GM21619 (cell line): Measurements from ENCODE around the gene KRT73.

Experiments
- ATAC-seq: cut with Tn5 transposase; IDR thresholded peaks from one replicate; pipeline ENCODE4 v1.9.1; 2021; ENCODE audit not compliant: unreplicated experiment

The KRT73 gene

DNA sequence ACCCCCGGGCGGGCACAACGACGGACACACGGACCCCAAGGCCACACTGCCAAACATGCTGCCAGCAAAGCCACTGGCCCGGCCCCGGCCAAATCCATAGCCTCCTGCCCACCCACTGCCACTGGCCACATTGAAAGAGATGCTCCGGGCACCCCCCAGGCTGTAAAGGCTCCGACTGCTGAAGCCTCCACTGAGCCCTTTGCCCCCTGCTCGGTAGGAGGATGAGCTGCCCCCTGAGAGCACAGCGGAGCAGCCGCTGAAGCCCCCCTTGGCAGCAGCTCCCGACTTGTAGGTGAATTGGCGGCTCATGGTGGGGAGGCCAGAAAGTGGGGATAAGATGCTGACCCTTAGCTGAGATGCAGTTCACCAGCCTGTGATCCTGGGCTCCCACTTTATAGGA is at the start of gene KRT73:
KRT73 (minus strand) TSS at position 344 of the 400 bp plus-strand sequence; CDS start at position 309, 35 bp downstream.
- no peak for ATAC-seq

DNA sequence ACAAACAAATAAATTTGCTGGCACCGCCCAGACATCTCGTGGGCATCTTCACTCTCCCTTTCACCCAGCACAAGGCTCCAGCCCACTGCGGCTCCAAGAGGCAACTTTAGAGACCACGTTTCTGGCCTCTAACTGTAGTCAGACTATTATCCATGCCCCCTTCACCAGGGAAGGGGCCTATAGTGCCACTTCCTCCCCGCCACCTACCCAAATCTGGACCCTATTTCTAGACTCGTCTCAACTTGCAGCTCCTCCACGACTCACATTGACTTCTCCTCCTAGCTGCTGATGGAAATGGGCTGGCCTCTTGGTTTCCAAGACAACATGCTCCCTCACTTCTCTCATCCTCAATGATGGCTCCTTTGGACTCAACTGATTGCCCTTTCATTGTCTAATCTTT is 49.6 kb upstream of the KRT73 start:
- ATAC-seq = no peak

DNA sequence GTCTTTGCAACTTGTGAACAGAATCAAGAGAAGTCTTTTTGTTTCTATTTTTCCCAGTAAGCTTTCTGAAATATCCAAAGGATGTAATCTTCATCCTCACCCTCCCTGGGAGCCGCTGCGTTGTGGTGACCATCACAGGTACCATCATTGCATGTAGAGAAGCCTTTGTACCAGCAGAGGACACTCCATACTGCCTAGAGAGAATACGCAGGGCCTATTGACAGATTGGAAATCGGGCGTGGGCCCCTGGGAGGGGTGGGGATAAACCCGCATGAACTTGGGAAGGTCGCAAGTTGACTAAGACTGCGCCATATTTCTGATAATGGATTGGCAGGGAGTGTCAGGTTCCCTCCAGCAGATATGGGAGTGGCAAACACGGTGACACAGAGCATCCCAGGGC is 49.1 kb upstream of the KRT73 start:
- ATAC-seq = no peak

DNA sequence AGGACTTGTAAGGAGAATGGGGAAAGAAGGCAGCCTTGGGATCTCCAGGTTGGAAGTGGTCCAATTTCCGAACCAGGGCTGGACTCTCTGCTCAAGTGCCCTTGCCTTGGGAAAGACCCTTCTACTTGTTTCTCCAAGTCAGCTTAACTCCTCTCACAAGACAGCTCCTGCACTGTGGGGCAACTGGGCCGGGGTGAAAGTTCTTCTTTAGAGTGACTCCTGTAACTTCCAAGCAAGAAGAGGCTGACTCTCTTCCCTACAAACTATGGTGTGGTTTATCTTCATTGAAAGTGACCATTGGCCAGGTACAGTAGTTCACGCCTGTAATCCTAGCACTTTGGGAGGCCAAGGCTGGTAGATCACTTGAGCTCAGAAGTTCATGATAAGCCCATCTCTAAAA is 48.1 kb upstream of the KRT73 start:
- no peak for ATAC-seq

DNA sequence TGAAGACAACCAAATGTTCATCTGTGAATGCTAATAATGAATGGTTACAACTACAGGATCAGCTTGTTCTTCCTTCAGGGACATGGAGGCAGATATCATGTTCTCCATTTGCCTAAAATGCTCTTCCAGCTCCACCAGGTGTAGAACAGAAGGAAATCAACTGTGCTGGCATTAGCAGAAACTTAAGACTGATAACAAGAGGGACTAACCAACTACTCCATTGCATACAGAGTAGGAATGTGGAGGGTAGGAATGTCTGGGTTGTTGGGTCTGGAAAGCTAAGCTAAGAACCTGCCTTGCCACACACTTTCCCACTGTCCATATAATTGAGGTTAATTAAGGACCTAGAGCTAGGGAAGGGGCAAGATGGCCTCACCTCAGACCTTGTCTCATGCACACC is 45.1 kb upstream of the KRT73 start:
- ATAC-seq = no peak

DNA sequence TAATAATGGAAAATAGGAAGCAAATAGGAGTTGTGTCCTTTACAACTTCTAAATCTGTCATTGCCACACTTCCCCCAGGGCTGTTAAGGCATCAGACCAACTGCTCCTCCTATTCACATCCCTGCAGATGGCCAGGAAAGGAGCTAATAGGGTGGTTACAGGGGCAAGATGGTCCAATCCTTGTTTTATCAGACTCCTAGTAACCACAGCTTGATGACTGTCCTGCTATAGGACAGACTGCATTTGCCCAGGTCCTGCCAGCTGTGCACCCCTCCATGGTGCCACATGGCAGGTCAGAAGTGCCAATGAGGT is 44.5 kb upstream of the KRT73 start:
- no peak for ATAC-seq

DNA sequence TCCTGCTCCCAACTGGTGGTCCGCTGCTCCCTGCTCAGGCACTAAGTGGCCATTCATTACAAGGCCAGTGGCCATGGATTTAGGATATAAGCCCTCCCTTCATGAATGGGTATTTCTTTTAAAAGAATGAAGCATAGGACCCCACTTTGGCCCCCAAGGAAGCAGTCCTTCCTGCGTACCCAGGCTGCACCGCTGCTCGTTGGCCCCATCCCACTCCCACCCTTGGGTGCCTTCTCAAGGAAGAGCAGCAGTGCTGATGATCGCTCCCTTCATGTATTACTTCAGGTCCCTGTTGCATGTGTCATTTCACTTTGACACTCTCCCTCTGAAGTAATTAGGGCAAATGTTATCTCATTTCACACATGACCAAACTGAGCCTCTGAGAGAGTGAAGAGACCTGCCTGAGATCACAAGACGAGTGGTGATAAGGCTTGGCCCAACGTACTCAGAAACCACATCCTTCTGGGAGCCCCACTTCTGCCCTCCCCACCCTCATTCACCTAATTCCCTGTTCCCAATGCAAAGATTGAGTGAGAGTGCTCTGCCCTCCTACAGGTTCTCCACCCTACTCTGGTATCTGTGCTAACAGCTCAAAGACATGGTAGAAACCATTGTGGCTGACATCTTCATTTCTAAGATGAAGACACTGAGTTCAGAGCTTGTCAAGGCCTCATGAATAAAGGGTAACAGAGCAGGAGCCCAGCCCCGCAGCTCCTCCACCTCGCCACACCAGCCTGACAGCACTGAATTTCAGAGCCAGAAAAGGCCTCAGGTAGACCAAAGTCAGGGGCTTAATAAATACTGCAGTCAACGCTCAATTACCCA is 43.9 kb upstream of the KRT73 start:
- ATAC-seq = no peak

DNA sequence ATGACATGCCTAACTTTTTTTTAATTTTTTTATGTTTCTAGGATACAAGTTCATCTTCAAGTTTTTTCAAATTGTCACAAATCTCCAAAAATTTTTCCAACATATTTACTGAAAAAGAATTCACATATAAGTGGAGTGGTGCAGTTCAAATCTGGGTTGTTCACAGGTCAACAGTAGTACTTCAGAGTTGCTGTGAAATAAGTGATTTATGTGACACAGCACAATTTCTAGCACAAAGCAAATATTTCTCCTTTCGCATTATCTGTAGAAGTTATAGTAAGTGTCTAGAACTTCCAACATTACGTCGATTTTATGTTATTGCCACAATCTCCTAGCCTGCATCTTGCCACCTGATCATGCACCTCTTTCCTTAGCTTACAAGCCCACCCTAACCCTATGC is 43.3 kb upstream of the KRT73 start:
- ATAC-seq = no peak

DNA sequence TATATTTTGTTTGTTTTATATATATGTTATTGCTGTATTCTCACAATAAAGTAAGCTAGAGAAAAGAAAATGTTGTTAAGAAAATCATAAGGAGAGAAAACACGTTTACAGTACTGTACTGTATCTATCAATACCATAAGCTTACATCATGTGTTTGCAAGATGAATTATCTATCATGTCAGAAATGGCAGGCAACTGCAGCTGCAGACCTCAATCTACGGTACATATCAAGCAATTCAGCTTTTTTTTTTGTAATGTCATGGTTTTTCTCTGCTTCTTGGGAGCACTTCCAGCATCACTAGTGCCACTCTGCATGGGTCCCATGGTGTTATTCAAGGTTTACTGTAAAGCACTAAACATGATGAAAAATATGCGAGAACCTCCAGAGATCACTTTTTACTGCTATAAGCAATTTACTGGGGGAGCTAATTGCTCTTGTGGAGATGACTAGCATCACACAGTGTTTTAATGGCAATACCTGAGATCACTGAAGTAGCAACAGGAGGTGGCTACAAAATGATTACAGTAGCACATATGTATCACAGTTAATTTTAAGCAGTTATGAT is 42.7 kb upstream of the KRT73 start:
- no peak for ATAC-seq

DNA sequence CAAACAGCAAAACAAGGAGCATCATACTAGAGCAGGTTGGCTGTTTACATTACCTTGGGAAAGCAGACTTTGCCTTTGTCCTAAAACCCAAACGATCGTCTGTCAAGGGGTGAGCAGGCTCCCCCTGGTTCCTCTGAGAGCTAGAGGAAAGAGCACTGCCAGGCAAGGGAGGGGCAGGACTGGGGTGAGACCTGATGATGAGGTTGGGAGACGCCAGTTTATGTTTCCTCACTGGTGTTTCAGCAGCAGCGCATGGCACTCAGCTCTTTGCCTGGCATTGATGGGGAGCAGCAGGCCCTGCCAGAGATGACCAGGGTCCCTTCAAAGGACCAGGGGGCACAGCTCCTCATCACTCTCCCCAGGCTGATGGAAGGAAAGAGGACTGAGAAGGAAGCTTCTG is 41.6 kb upstream of the KRT73 start:
- ATAC-seq = no peak

DNA sequence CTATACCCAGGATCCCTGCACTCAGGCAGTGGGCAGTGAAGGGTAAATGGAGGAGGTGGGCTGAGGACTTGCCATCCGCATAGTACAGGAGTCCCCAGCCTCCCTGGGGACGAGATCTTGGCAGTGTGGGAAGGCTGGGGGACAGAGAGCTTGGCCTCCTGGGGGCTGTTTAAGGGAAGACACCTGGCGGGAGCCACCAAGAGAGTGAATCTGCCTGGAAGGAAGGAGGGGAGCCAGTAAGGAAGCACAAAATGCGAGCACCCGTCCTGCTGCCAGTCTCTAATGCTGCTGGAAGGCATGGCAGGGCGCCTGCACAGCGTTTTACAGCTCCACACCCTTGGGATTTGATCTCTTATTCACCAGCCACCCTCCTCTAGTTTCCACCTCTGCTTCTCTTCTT is 41.0 kb upstream of the KRT73 start:
- ATAC-seq = no peak

DNA sequence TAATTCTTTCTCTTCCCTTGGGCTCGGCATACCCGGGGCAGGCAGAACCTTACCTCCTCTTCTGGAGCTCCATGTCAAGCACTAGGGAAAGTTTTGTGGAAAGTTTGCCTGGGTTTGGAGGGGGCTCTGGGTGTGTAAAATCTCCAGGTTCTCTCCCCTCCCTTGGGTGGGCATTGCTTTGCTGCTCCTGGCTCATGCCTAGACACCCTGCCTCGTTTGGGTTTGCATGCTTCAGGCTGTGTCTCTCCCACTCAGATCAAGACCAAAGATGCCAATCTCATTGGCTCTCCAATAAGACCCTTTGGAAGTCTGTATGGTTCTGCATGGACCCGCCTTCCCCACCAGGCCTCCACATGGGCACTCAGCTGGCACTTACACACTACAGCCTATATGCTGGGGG is 39.8 kb upstream of the KRT73 start:
- no peak for ATAC-seq

DNA sequence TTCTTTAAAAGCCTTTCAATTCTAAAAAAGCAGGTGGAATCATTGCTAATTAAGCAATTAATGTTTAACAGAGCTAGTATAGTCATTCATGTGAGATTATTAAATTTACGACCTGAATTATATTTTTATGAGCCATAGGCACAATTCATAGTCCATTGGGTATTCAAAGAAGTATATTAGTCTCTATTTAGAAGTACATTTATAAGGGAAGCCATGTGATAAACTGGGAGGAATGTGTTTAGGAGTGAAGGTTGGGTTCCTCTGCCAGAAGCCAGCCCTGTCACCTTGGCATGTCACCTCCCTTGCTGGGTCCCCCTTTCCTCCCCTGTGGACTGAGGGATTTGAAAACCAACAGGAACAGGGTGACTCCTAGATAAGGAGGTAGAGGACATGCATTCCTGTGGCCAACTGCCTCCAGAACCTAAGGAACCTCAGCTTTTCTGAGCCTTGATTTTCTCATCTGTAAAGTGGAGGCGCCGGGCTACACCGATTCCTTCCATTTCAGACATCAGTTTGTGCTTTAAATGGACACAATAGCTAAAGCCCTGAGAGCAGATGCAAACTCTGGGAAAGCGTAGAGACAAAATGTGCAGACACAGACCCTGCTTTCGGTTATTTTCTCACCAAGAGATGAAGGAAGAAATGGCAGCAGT is 39.0 kb upstream of the KRT73 start:
- ATAC-seq = no peak

DNA sequence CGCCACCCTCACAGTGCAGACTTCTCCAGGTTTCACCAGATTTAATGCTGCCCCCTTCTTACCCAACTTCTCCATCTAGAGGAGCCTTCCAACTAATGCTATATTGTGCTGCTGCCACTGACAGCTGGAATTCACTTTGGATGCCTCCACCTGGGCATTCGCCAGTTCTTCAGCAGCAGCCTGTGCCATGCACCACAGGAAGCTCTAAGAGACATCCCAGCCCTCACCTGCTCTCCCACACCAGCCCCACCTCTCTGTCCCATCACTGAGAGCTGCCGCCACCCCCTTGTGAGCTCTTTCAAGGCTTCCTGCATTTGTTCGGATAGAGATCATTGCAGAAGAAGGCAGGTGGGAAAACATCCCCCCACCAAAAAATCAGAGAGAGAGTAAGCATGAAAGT is 38.3 kb upstream of the KRT73 start:
- no peak for ATAC-seq

DNA sequence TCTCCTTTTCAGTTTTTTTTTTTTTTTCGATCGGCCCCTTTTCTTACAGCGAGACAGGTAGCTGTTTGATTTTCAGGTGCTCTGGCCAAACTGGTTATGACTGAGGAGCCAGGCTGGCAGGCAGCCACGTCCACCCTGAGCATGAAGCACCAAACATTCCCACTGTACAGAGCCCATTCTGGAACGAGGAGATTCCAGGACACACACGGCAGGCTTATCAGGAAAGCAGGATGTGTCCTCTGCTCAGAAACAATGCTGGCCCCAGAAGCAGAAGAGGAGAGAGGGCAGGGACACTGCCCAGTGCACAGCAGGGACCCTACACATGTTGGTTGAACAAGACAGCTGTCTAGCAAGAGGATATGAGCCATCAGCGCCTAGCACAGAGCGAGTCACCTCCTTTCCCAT is 37.4 kb upstream of the KRT73 start:
- no peak for ATAC-seq

DNA sequence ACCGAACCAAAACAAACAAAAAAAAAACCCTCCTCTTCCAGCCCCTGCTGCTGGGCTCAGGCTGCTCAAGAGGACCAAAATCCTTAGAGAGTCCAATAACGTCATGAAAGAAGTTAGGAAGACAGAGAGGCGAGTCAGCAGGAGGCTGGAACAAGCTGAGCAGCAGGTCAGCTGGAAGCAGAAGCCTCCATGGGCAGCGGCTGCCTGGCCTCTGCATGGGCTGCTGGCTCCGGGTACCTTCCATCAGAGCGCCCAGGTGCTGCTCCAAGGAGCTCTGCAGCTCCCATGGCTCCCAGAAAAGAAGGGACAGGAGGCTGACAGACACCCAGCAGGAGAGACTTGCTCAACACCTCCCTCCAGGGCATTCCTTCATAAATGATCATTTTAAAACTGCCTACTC is 36.9 kb upstream of the KRT73 start:
- ATAC-seq = no peak

DNA sequence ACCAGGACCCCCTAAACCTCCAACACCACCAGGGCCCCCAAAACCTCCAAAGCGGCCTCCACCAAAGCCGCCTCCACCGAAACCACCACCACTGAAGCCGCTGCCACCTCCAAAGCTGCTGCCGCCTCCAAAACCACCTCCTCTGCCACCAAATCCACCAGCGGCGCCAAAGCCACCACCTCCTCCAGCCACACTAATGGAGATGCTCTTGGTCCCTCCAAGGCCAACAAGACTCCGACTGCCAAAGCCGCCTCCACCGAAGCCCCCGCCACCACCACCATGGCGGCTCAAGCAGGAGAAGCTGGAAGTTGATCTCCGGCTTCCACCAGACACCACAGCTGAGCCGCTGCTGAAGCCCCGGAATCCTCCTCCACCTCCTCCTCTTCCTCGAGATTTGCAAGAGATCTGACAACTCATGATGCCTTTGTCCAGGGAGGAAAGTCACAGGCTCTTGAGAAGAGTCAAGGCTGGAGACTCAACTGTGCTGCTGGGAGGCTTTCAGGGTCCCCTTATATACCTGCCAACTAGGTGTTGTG is 33.4 kb upstream of the KRT73 start, which contains the start of gene KRT2:
KRT2 (minus strand) TSS at position 486 of the 536 bp plus-strand sequence; CDS start at position 417, 69 bp downstream.
- ATAC-seq = no peak

DNA sequence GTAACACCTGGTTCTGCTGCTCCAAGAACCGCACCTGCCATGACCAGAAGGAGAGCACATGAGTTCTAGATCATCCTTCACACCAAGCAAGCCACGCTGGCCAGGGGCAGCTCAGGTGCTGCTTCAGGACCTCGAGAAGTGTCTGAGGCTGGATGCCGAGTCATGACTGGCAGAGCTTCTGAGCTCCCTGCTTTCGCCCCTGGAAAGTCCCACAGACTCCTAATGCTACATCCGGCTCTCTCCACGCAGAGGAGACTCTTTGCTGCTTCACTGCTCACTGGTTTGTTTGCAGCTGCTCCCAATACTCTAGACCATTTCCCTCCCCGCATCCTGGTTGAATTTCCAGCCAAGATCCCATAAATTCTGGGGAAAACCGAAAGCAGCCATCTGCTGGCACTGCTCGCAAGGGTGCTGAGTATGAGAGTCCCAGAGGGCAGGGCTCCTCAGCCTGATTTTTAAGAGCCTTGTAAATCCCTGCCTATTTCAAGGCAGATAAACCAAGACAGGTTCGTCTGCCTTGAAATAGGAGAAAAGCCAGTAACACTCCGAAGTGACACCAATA is 32.2 kb upstream of the KRT73 start:
- no peak for ATAC-seq

DNA sequence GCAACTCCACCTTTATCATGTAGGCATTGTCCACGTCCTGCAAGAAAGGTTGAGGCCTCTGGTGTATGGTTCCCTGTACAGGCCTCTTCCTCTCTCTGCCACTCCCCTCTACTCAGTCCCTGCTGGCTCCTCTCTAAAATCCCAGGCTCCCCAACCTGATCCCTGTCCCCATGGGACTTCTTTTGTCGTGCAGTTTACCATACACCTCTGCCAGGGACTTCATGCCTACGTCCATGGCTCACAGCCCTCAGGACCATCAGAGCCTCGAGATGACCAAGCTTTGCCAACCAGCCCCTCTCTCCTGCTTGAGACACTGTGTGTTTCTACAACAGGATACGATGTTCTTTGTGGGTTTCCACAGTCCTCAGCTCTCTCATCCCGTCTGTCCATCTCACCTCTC is 30.7 kb upstream of the KRT73 start:
- no peak for ATAC-seq

DNA sequence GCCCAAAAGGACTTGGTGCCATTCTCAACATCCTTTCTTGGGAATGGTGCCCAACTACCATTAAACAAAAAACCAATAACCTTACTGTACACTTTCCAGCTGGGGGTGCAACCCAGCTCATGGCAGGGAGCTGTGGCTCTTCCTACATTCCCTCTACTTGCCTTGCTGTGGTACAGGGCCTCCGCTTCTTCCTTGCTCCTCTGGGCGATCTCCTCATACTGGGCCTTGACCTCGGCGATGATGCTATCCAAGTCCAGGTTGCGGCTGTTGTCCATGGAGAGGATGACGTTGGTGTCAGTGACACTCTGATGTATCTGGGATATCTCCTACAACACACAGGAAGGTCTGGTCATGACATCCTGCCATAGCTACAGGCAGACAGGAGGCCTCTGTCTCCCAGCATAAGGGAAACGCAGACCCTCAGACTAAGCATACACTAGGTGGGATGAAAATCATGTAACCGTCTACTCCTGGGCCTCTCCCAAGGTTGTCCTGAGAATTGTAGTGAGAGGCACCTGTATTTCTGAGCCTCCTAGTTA is 29.7 kb upstream of the KRT73 start:
- no peak for ATAC-seq

DNA sequence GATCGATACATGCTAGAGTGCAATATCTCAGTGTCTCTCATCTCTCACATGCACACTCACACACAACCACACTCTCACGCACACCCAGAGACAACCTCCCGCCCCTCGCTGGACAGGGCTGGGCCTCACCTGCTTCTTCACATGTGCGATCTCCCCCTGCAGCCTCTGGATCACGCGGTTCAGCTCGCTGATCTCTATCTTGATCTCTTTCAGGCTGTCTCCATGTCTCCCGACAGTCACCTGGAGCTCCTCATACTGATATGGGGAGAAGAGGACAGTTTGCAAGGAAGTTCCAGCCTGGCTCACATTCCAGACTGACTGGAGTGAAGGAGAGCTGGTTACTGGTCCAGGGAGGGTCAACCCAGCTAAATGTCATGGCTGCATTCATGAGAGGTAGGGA is 29.2 kb upstream of the KRT73 start:
- ATAC-seq = no peak

DNA sequence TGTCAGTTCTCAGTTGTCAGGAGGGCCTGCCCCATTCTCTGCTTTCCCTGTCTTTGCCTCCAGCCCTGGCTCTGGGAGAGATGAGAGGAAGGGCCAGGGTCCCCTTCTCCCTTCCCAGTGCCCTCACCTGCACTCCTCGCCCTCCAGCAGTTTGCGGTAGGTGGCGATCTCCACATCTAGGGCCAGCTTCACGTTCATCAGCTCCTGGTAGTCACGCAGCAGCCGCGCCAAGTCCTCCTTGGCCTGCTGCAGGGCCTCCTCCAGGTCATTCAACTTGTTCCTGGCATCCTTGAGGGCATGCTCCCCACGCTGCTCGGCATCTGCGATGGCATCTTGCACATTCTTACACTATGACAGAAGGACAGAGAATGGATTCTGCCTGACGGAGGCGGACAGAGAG is 28.3 kb upstream of the KRT73 start:
- ATAC-seq = no peak
